ENCODE results near the gene GALNT17.
A peak's percentile ranks its signal among the peaks of the same experiment; 100 is the strongest.

Gene GALNT17

GRCh38 chr7:71229699-71230098 is 97.8 kb downstream of the GALNT17 start:
- no peak for DNase-seq (ENCODE audit: low read depth, low spot score)
- Histone ChIP-seq H3K4me3 (ENCODE audit: insufficient read length, low read depth) (no peak overlapping the region), H3K4me1 (ENCODE audit: insufficient read depth, insufficient read length) (no peaks in the 10 kb centered on the region), H3K27me3 (ENCODE audit: insufficient read depth, insufficient read length) (no peaks in the 10 kb centered on the region), H3K36me3 (ENCODE audit: insufficient read depth, insufficient read length, low read length) (no peaks in the 10 kb centered on the region), H3K9ac (ENCODE audit: insufficient read length, low read depth) (no peak overlapping the region), H3K9me3 (ENCODE audit: insufficient read depth, low read length) (peaks cover 11% of the 10 kb centered on the region)
- TF ChIP-seq SUZ12 (IDR thresholded peaks at IDR 0.05; ENCODE audit: extremely low read depth, insufficient read depth, insufficient read length), result no peak
- TF ChIP-seq YY1 (IDR thresholded peaks at IDR 0.05; ENCODE audit: insufficient read depth, insufficient read length), result no peak
- TF ChIP-seq ZNF274 (IDR thresholded peaks at IDR 0.05; ENCODE audit: low read depth, low read length), result no peak

DNA sequence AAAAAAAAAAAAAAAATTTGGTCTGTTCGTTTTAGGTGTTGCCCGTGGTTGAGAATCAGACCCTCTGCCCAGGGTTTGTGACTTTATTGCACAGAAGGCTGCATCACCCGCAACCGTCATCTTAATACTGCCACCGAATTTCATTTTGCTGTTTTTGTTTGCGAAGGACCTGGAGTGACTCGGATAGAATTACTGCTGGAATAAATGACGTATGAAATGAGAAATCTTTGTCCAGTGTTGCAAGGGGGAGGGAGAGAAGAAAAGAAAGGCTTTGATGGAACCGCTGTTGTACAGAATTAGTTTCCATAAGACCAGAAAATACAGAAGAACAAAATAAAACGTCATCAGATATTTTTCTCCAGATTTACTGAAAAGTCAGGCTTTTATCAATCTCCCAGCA is 103.3 kb downstream of the GALNT17 start:
- TF ChIP-seq ZNF274 (IDR thresholded peaks at IDR 0.05; ENCODE audit: low read depth, low read length), result no peak
- Histone ChIP-seq H3K27me3 (ENCODE audit: insufficient read depth, insufficient read length) (no peaks in the 10 kb centered on the region), H3K9ac (ENCODE audit: insufficient read length, low read depth) (no peak overlapping the region), H3K9me3 (ENCODE audit: insufficient read depth, low read length) (peaks cover 7% of the 10 kb centered on the region), H3K36me3 (ENCODE audit: insufficient read depth, insufficient read length, low read length) (no peaks in the 10 kb centered on the region), H3K4me1 (ENCODE audit: insufficient read depth, insufficient read length) (peaks cover 3% of the 10 kb centered on the region), H3K4me3 (ENCODE audit: insufficient read length, low read depth) (no peak overlapping the region)
- no peak for DNase-seq (ENCODE audit: low read depth, low spot score)

GRCh38 chr7:71236230-71237105 is 104.5 kb downstream of the GALNT17 start:
- no peak for DNase-seq (ENCODE audit: low read depth, low spot score)
- H3K4me3 ChIP-seq (ENCODE audit: insufficient read length, low read depth), result no peak overlapping the region
- H3K9ac ChIP-seq (ENCODE audit: insufficient read length, low read depth), result no peak overlapping the region
- TF ChIP-seq SUZ12 (IDR thresholded peaks at IDR 0.05; ENCODE audit: extremely low read depth, insufficient read depth, insufficient read length) (no peak), ZNF274 (IDR thresholded peaks at IDR 0.05; ENCODE audit: low read depth, low read length) (no peak), YY1 (IDR thresholded peaks at IDR 0.05; ENCODE audit: insufficient read depth, insufficient read length) (no peak)
- H3K9me3 ChIP-seq (ENCODE audit: insufficient read depth, low read length), result peaks cover 2% of the 10 kb centered on the region
- no peaks in the 10 kb centered on the region for H3K27me3 ChIP-seq (ENCODE audit: insufficient read depth, insufficient read length)
- H3K4me1 ChIP-seq (ENCODE audit: insufficient read depth, insufficient read length), result peaks cover 3% of the 10 kb centered on the region
- no peaks in the 10 kb centered on the region for H3K36me3 ChIP-seq (ENCODE audit: insufficient read depth, insufficient read length, low read length)

- Histone ChIP-seq H3K9ac (ENCODE audit: insufficient read length, low read depth) (no peak overlapping the region), H3K4me1 (ENCODE audit: insufficient read depth, insufficient read length) (peaks cover 3% of the 10 kb centered on the region), H3K4me3 (ENCODE audit: insufficient read length, low read depth) (no peak overlapping the region), H3K9me3 (ENCODE audit: insufficient read depth, low read length) (no peaks in the 10 kb centered on the region; the same call in 1 of the 2 replicates), H3K36me3 (ENCODE audit: insufficient read depth, insufficient read length, low read length) (no peaks in the 10 kb centered on the region), H3K27me3 (ENCODE audit: insufficient read depth, insufficient read length) (no peaks in the 10 kb centered on the region)
- peak; percentile 27 for DNase-seq (ENCODE audit: low read depth, low spot score)
- TF ChIP-seq SUZ12 (IDR thresholded peaks at IDR 0.05; ENCODE audit: extremely low read depth, insufficient read depth, insufficient read length), result no peak
- no peak for TF ChIP-seq YY1 (IDR thresholded peaks at IDR 0.05; ENCODE audit: insufficient read depth, insufficient read length)
- no peak for TF ChIP-seq ZNF274 (IDR thresholded peaks at IDR 0.05; ENCODE audit: low read depth, low read length)
Observed at GRCh38 chr7:71237945-71238344, 106.0 kb downstream of the GALNT17 start.

DNA sequence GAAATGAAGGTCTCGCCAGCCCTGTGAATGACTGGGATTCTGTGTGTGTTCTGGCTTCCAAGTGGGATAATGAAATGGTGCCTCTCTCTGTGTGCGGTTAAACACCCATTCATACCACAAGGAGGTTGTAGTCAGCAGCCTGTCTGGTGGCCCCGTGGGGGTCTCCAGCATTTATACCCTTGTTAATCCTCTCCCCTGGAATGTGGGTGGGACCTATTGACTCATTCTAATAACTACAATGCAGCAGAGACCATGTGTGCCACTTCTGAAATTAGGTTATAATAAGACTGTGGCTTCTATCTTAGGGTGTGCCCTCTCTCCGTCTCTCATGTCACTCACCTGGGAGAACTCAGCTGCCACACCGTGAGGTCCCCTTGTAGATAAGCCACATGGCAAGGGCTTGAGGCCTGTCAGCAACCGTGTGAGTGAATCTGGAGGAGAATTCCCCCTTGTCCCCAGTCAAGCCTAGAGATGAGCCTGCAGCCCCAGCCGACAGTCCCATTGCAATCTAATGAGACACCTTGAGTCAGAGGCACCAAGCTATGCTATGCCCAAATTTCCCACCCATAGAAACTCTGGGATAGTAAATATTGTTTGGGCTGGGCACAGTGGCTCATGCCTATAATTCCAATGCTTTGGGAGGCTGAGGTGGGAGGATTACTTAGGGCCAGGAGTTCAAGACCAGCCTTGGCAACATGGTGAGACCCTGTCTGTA is 106.8 kb downstream of the GALNT17 start:
- TF ChIP-seq YY1 (IDR thresholded peaks at IDR 0.05; ENCODE audit: insufficient read depth, insufficient read length) (no peak), SUZ12 (IDR thresholded peaks at IDR 0.05; ENCODE audit: extremely low read depth, insufficient read depth, insufficient read length) (no peak), ZNF274 (IDR thresholded peaks at IDR 0.05; ENCODE audit: low read depth, low read length) (no peak)
- Histone ChIP-seq H3K4me3 (ENCODE audit: insufficient read length, low read depth) (no peak overlapping the region), H3K9me3 (ENCODE audit: insufficient read depth, low read length) (no peaks in the 10 kb centered on the region; the same call in 1 of the 2 replicates), H3K27me3 (ENCODE audit: insufficient read depth, insufficient read length) (no peaks in the 10 kb centered on the region), H3K36me3 (ENCODE audit: insufficient read depth, insufficient read length, low read length) (no peaks in the 10 kb centered on the region), H3K9ac (ENCODE audit: insufficient read length, low read depth) (no peak overlapping the region), H3K4me1 (ENCODE audit: insufficient read depth, insufficient read length) (peaks cover 3% of the 10 kb centered on the region)
- no peak for DNase-seq (ENCODE audit: low read depth, low spot score)

- Histone ChIP-seq H3K9me3 (ENCODE audit: insufficient read depth, low read length) (no peaks in the 10 kb centered on the region; the same call in 1 of the 2 replicates), H3K36me3 (ENCODE audit: insufficient read depth, insufficient read length, low read length) (no peaks in the 10 kb centered on the region), H3K4me1 (ENCODE audit: insufficient read depth, insufficient read length) (peaks cover 3% of the 10 kb centered on the region), H3K27me3 (ENCODE audit: insufficient read depth, insufficient read length) (no peaks in the 10 kb centered on the region), H3K4me3 (ENCODE audit: insufficient read length, low read depth) (no peak overlapping the region), H3K9ac (ENCODE audit: insufficient read length, low read depth) (peak overlapping the region; percentile 10)
- TF ChIP-seq ZNF274 (IDR thresholded peaks at IDR 0.05; ENCODE audit: low read depth, low read length) (no peak), YY1 (IDR thresholded peaks at IDR 0.05; ENCODE audit: insufficient read depth, insufficient read length) (no peak), SUZ12 (IDR thresholded peaks at IDR 0.05; ENCODE audit: extremely low read depth, insufficient read depth, insufficient read length) (no peak)
- no peak for DNase-seq (ENCODE audit: low read depth, low spot score)
Observed at GRCh38 chr7:71239586-71240268, 107.8 kb downstream of the GALNT17 start.
